Astrocyte (in vitro differentiated cells and primary cell): ENCODE results near the gene WDR86. TPM values are rescaled to one million over a fixed set of nuclear protein-coding genes. Genes with fewer than 3 reads are reported as not detected.

Experiments used
- DNase-seq: peaks from one replicate; pipeline ENCODE4 v3.0.0-alpha.2; 2010; ENCODE audit warnings: low read depth
- FAIRE-seq: peaks from 2 replicates; lab custom pipeline; 2011; peaks lifted over from hg19 to GRCh38; lab: Jason Lieb, UNC
- H2AFZ ChIP-seq: 2 replicates; pipeline ENCODE4 v1.6.0; 2012; ENCODE audit warnings: low read depth, low read length, inconsistent platforms
- H3K27ac ChIP-seq: 2 replicates; pipeline ENCODE4 v1.5.1; 2011; ENCODE audit warnings: low read depth, low read length, inconsistent platforms
- H3K27me3 ChIP-seq: 2 replicates; pipeline ENCODE4 v1.6.0; 2011; ENCODE audit warnings: low read length, inconsistent platforms; ENCODE audit not compliant: insufficient read depth
- H3K36me3 ChIP-seq: 2 replicates; pipeline ENCODE4 v1.5.1; 2011; ENCODE audit warnings: low read length, inconsistent platforms; ENCODE audit not compliant: insufficient read depth
- H3K4me1 ChIP-seq: 2 replicates; pipeline ENCODE4 v1.5.1; 2011; ENCODE audit warnings: low read length, inconsistent platforms; ENCODE audit not compliant: insufficient read depth
- H3K4me2 ChIP-seq: 2 replicates; pipeline ENCODE4 v1.6.0; 2012; ENCODE audit warnings: low read length, inconsistent platforms
- H3K4me3 ChIP-seq: 2 replicates; pipeline ENCODE4 v1.5.1; 2011; ENCODE audit warnings: low read depth, mild to moderate bottlenecking, low read length, inconsistent platforms; ENCODE audit not compliant: insufficient read depth
- H3K79me2 ChIP-seq: 2 replicates; pipeline ENCODE4 v1.6.0; 2012; ENCODE audit warnings: mild to moderate bottlenecking, low read length, inconsistent platforms; ENCODE audit not compliant: insufficient read depth
- H3K9ac ChIP-seq: 2 replicates; pipeline ENCODE4 v1.6.0; 2012; ENCODE audit warnings: mild to moderate bottlenecking, low read length, inconsistent platforms
- H3K9me3 ChIP-seq: 2 replicates; pipeline ENCODE4 v1.5.1; 2012; ENCODE audit warnings: low read depth, mild to moderate bottlenecking, low read length, inconsistent platforms; ENCODE audit not compliant: insufficient read depth
- H4K20me1 ChIP-seq: 2 replicates; pipeline ENCODE4 v1.6.0; 2012; ENCODE audit warnings: low read length, inconsistent platforms; ENCODE audit not compliant: insufficient read depth
- H3K27ac Mint-ChIP-seq: one replicate; pipeline ENCODE4 v1.8.0; 2021; ENCODE audit warnings: mild to moderate bottlenecking, mixed read lengths; ENCODE audit not compliant: unreplicated experiment
- H3K27me3 Mint-ChIP-seq: one replicate; pipeline ENCODE4 v1.8.0; 2021; ENCODE audit warnings: low read depth, mixed read lengths; ENCODE audit not compliant: unreplicated experiment
- H3K36me3 Mint-ChIP-seq: one replicate; pipeline ENCODE4 v1.8.0; 2021; ENCODE audit warnings: low read depth, mixed read lengths; ENCODE audit not compliant: unreplicated experiment
- H3K4me1 Mint-ChIP-seq: one replicate; pipeline ENCODE4 v1.8.0; 2021; ENCODE audit warnings: low read depth, mixed read lengths; ENCODE audit not compliant: unreplicated experiment
- H3K4me3 Mint-ChIP-seq: one replicate; pipeline ENCODE4 v1.8.0; 2021; ENCODE audit warnings: mild to moderate bottlenecking, moderate library complexity, mixed read lengths; ENCODE audit not compliant: unreplicated experiment
- H3K9me3 Mint-ChIP-seq: one replicate; pipeline ENCODE4 v1.8.0; 2021; ENCODE audit warnings: mild to moderate bottlenecking, mixed read lengths; ENCODE audit not compliant: unreplicated experiment
- CTCF ChIP-seq: IDR thresholded peaks from 2 replicates; pipeline ENCODE4 v1.5.1; 2011; ENCODE audit warnings: low read depth, mild to moderate bottlenecking, inconsistent platforms, low read length, moderate library complexity; ENCODE audit not compliant: insufficient read depth
- EZH2 ChIP-seq: IDR thresholded peaks from 2 replicates; pipeline ENCODE4 v1.6.1; 2012; ENCODE audit warnings: mild to moderate bottlenecking, low read length, inconsistent platforms; ENCODE audit not compliant: insufficient read depth
- total RNA-seq: library from RNA; stranded (reverse); gene quantifications from 2 replicates; pipeline ENCODE4 v1.2.1, GENCODE V29; 2021

WDR86 gene
- total RNA-seq, 1 donor from 2014 or later: 3.6 TPM

- FAIRE-seq (no peak), DNase-seq (no peak)
- no peak overlapping the region for H3K4me2 ChIP-seq
- no peaks in the 10 kb centered on the region for H3K36me3 Mint-ChIP-seq
- no peaks in the 10 kb centered on the region for H4K20me1 ChIP-seq
- H3K27me3 ChIP-seq: peaks cover 5% of the 10 kb centered on the region
- H3K9me3 Mint-ChIP-seq: no peaks in the 10 kb centered on the region
- no peaks in the 10 kb centered on the region for H3K4me1 ChIP-seq
- no peaks in the 10 kb centered on the region for H3K36me3 ChIP-seq
- no peak overlapping the region for H3K4me3 ChIP-seq
- no peak overlapping the region for H3K27ac ChIP-seq
- no peaks in the 10 kb centered on the region for H3K79me2 ChIP-seq
- H3K9ac ChIP-seq: no peak overlapping the region
- H3K27me3 Mint-ChIP-seq: peaks cover 48% of the 10 kb centered on the region
- H3K4me1 Mint-ChIP-seq: peaks cover 6% of the 10 kb centered on the region
- TF ChIP-seq CTCF (no peak), EZH2 (no peak)
- H3K9me3 ChIP-seq: no peaks in the 10 kb centered on the region
- no peak overlapping the region for H3K4me3 Mint-ChIP-seq
- no peak overlapping the region for H2AFZ ChIP-seq
- H3K27ac Mint-ChIP-seq: no peak overlapping the region
Observed at GRCh38 chr7:151394076-151395035, 15.5 kb downstream of the WDR86 start.

GRCh38 chr7:151393031-151393977, 16.5 kb downstream of the WDR86 start:
- Histone ChIP-seq H3K9ac (no peak overlapping the region), H3K9me3 (no peaks in the 10 kb centered on the region), H3K4me3 (no peak overlapping the region), H3K27me3 (peaks cover 5% of the 10 kb centered on the region), H3K27ac (no peak overlapping the region), H3K79me2 (no peaks in the 10 kb centered on the region), H4K20me1 (no peaks in the 10 kb centered on the region), H3K4me1 (no peaks in the 10 kb centered on the region), H2AFZ (no peak overlapping the region), H3K4me2 (no peak overlapping the region), H3K36me3 (no peaks in the 10 kb centered on the region)
- Mint-ChIP-seq H3K9me3 (no peaks in the 10 kb centered on the region), H3K27ac (peak overlapping the region; percentile 34), H3K36me3 (no peaks in the 10 kb centered on the region), H3K4me1 (peaks cover 6% of the 10 kb centered on the region), H3K4me3 (no peak overlapping the region), H3K27me3 (peaks cover 54% of the 10 kb centered on the region)
- DNase-seq (no peak), FAIRE-seq (no peak)
- TF ChIP-seq EZH2 (no peak), CTCF (no peak)
